Measurements from ENCODE around the gene IKZF5.

The IKZF5 gene

GRCh38 chr10:123045961-123046731, 37.6 kb upstream of the IKZF5 start:
- CTCF ChIA-PET = interaction anchor here (0.7 to 4.8 kb wide), 8 partner anchors 87 to 528 kb away, joined by 3 to 33 read pairs (median 4); no protein-coding TSS in a partner anchor
- Histone ChIP-seq H3K27ac (ENCODE audit: extremely low read depth, low read depth, low read length) (no peak overlapping the region), H3K36me3 (ENCODE audit: control insufficient read depth in 2 of 2, insufficient read depth in 1 of 2, low read length in 2 of 2) (peaks cover 4 to 37% of the 10 kb centered on the region in 2 experiments), H3K4me3 (ENCODE audit: low read depth, low read length) (no peak overlapping the region), H3K9me3 (ENCODE audit: control insufficient read depth, insufficient read depth, low read depth, low read length) (no peaks in the 10 kb centered on the region), H3K4me1 (ENCODE audit: control insufficient read depth, insufficient read depth, low read length) (no peaks in the 10 kb centered on the region)
- POLR2A ChIA-PET = no interaction called here
- no peak for TF ChIP-seq ZNF37A (tag by site-specific recombination; IDR thresholded peaks at IDR 0.05)
- TF ChIP-seq ZSCAN16 (tag by site-specific recombination; IDR thresholded peaks at IDR 0.05) = no peak
- no peak for TF ChIP-seq ZNF341 (tag by site-specific recombination; IDR thresholded peaks at IDR 0.05; ENCODE audit: low read depth)
- TF ChIP-seq ZNF24 (tag by site-specific recombination; IDR thresholded peaks at IDR 0.05) = no peak
- no peak for TF ChIP-seq ZNF837 (tag by site-specific recombination; IDR thresholded peaks at IDR 0.05)
- no peak for TF ChIP-seq ZNF433 (tag by site-specific recombination; IDR thresholded peaks at IDR 0.05; ENCODE audit: low read depth)
- no peak for TF ChIP-seq ZNF529 (tag by site-specific recombination; IDR thresholded peaks at IDR 0.05; ENCODE audit: insufficient replicate concordance)
- no peak for TF ChIP-seq ZNF747 (tag by site-specific recombination; IDR thresholded peaks at IDR 0.05)
- TF ChIP-seq PRDM4 (tag by site-specific recombination; IDR thresholded peaks at IDR 0.05) = no peak
- no peak for TF ChIP-seq ZNF138 (tag by site-specific recombination; IDR thresholded peaks at IDR 0.05; ENCODE audit: borderline replicate concordance)
- TF ChIP-seq SP7 (tag by site-specific recombination; IDR thresholded peaks at IDR 0.05) = no peak
- TF ChIP-seq ZNF585B (tag by site-specific recombination; IDR thresholded peaks at IDR 0.05) = no peak
- no peak for TF ChIP-seq ZNF677 (tag by site-specific recombination; IDR thresholded peaks at IDR 0.05)
- TF ChIP-seq BCL11B (tag by site-specific recombination; IDR thresholded peaks at IDR 0.05; ENCODE audit: low read depth) = no peak
- no peak for TF ChIP-seq MYNN (tag by site-specific recombination; IDR thresholded peaks at IDR 0.05; ENCODE audit: borderline replicate concordance)
- TF ChIP-seq ZBTB44 (tag by site-specific recombination; IDR thresholded peaks at IDR 0.05) = no peak

- TF ChIP-seq ZNF670 (tag by site-specific recombination; IDR thresholded peaks at IDR 0.05; ENCODE audit: low read depth) = no peak
- no peak for TF ChIP-seq ZNF580 (tag by site-specific recombination; IDR thresholded peaks at IDR 0.05)
- TF ChIP-seq CTCF (tag by site-specific recombination; IDR thresholded peaks at IDR 0.05) = peak; percentile 37; the same call in 1 of the 2 replicates
- no peak for TF ChIP-seq ZNF664 (tag by site-specific recombination; IDR thresholded peaks at IDR 0.05)
- no peak for TF ChIP-seq ZNF555 (tag by site-specific recombination; conservative IDR thresholded peaks at IDR 0.05)
- TF ChIP-seq ZNF654 (tag by site-specific recombination; IDR thresholded peaks at IDR 0.05; ENCODE audit: low read depth) = peak; percentile 55
- POLR2A ChIA-PET = no interaction called here
- Histone ChIP-seq H3K9me3 (ENCODE audit: control insufficient read depth, insufficient read depth, low read depth, low read length) (no peaks in the 10 kb centered on the region), H3K4me1 (ENCODE audit: control insufficient read depth, insufficient read depth, low read length) (no peaks in the 10 kb centered on the region), H3K27ac (ENCODE audit: extremely low read depth, low read depth, low read length) (no peak overlapping the region), H3K4me3 (ENCODE audit: low read depth, low read length) (no peak overlapping the region), H3K36me3 (ENCODE audit: control insufficient read depth in 2 of 2, insufficient read depth in 1 of 2, low read length in 2 of 2) (peaks cover 4 to 37% of the 10 kb centered on the region in 2 experiments)
- CTCF ChIA-PET = interaction anchor here (0.6 to 4.8 kb wide), 14 partner anchors 11 to 528 kb away, joined by 3 to 33 read pairs (median 6); no protein-coding TSS in a partner anchor
These were observed 35.8 kb upstream of the IKZF5 start for GRCh38 chr10:123044391-123044790.

Measured in HEK293 (cell line).